HUES48 (cell line): Measurements from ENCODE around the gene PTAFR.

ENCODE experiments used
- H3K27ac ChIP-seq: one replicate; pipeline ENCODE4 v1.7.0; 2013; ENCODE audit warnings: low read depth, low read length, inconsistent platforms
- H3K27me3 ChIP-seq: 2 replicates; pipeline ENCODE4 v1.6.1; 2013; ENCODE audit warnings: mild to moderate bottlenecking, low read length; ENCODE audit not compliant: control insufficient read depth, insufficient read depth
- H3K36me3 ChIP-seq: 2 replicates; pipeline ENCODE4 v1.6.1; 2013; ENCODE audit warnings: low read length; ENCODE audit not compliant: control insufficient read depth, insufficient read depth
- H3K4me1 ChIP-seq: 2 replicates; pipeline ENCODE4 v1.6.1; 2013; ENCODE audit warnings: mild to moderate bottlenecking, low read length; ENCODE audit not compliant: control insufficient read depth, insufficient read depth
- H3K4me3 ChIP-seq: 2 replicates; pipeline ENCODE4 v1.5.1; 2013; ENCODE audit warnings: mild to moderate bottlenecking, low read depth, low read length
- H3K9ac ChIP-seq: 2 replicates; pipeline ENCODE4 v1.6.1; 2013; ENCODE audit warnings: mild to moderate bottlenecking, low read depth, low read length, moderate library complexity
- H3K9me3 ChIP-seq: 2 replicates; pipeline ENCODE4 v1.6.1; 2013; ENCODE audit warnings: low read length; ENCODE audit not compliant: control insufficient read depth, insufficient read depth

Gene PTAFR

DNA sequence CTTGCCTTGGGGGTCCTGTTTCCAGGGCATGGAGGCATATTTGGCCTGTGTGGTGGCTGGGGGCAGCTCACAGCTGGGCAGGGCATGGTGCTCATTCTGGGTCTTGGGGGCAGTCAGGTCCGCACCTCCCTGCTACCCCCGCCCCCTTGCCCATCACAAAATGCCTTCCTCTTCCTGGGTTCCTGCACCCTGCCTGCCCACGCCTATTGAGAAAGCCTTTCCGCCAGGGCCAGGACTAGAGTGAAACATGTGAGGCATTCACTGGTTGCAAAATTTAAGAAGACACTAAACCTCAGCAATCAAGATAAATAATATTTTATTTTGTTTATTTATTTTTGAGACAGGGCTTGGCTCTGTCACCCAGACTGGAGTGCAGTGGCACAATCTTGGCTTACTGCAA, 19.7 kb downstream of the PTAFR start:
- Histone ChIP-seq H3K27me3 (no peaks in the 10 kb centered on the region), H3K9ac (no peak overlapping the region), H3K4me3 (no peak overlapping the region), H3K36me3 (no peaks in the 10 kb centered on the region), H3K4me1 (no peaks in the 10 kb centered on the region), H3K27ac (no peak overlapping the region), H3K9me3 (no peaks in the 10 kb centered on the region)

DNA sequence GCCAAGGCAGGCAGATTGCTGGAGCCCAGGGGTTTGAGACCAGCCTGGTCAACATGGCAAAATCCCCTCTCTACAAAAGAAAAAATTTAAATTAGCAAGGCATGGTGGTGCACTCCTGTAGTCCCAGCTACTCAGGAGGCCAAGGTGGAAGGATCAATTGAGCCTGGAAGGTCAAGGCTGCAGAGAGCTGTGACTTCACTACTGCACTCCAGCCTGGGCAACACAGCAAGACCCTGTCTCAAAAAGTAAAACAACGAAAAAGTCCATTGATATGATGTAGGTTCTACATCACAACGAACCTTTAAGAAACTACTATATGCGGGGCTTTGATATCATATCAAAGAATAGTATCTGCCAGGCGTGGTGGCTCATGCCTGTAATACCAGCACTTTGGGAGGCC, 20.9 kb downstream of the PTAFR start:
- Histone ChIP-seq H3K36me3 (no peaks in the 10 kb centered on the region), H3K9me3 (no peaks in the 10 kb centered on the region), H3K27me3 (no peaks in the 10 kb centered on the region), H3K4me3 (no peak overlapping the region), H3K9ac (no peak overlapping the region), H3K27ac (no peak overlapping the region), H3K4me1 (no peaks in the 10 kb centered on the region)

GRCh38 chr1:28154078-28154594, 22.4 kb downstream of the PTAFR start:
- no peak overlapping the region for H3K4me3 ChIP-seq
- H3K27me3 ChIP-seq: no peaks in the 10 kb centered on the region
- no peak overlapping the region for H3K27ac ChIP-seq
- no peaks in the 10 kb centered on the region for H3K9me3 ChIP-seq
- no peaks in the 10 kb centered on the region for H3K36me3 ChIP-seq
- H3K9ac ChIP-seq: no peak overlapping the region
- no peaks in the 10 kb centered on the region for H3K4me1 ChIP-seq

GRCh38 chr1:28150125-28150780, 26.2 kb downstream of the PTAFR start:
- Histone ChIP-seq H3K27me3 (no peaks in the 10 kb centered on the region), H3K4me1 (peaks cover 14% of the 10 kb centered on the region), H3K27ac (no peak overlapping the region), H3K36me3 (no peaks in the 10 kb centered on the region), H3K4me3 (no peak overlapping the region), H3K9me3 (no peaks in the 10 kb centered on the region), H3K9ac (no peak overlapping the region)

- H3K36me3 ChIP-seq: no peaks in the 10 kb centered on the region
- peaks cover 14% of the 10 kb centered on the region for H3K4me1 ChIP-seq
- H3K9ac ChIP-seq: no peak overlapping the region
- no peak overlapping the region for H3K27ac ChIP-seq
- no peaks in the 10 kb centered on the region for H3K9me3 ChIP-seq
- H3K4me3 ChIP-seq: no peak overlapping the region
- H3K27me3 ChIP-seq: no peaks in the 10 kb centered on the region
Measured at GRCh38 chr1:28148880-28149195, 27.7 kb downstream of the PTAFR start.

DNA sequence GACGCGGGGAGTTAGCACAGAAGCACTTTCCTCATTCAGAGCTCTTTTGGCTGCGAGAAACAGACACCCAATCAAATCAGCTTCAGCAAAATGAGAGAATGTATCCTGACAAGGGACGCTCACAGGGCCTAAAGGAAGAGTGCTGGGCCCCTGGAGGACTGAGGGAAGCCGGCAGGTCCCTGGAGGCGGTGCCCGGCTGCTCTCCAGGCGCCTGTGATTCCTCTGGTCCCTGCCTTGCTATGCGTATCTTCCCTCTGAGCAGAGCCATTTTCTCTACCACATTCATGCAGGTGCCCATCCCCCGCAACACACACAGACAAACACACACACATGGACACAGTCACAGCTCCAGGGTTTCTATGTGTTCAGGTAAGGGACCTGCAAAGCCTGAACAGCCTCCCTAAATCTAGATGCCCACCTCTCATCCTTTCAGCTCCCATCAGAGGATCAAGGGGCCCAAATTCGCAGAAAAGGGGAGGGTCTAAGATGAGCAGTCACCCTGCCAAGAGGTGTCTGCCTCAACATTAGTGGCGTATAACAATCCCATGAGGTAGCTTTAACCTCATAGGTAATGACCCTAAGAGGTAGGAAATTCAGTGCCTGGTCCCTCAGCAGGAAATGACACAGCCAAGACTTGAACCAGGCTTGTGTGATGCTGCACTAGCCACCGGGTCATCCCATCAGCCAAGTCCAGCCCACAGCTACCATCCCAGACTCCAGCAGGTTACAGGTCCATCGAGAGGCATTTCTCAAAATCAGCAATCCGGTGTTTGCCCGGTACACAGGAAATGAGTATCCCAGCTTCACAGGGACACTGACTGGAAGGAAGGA, 29.0 kb downstream of the PTAFR start:
- no peaks in the 10 kb centered on the region for H3K36me3 ChIP-seq
- no peak overlapping the region for H3K27ac ChIP-seq
- H3K4me1 ChIP-seq: peaks cover 14% of the 10 kb centered on the region
- no peak overlapping the region for H3K4me3 ChIP-seq
- no peaks in the 10 kb centered on the region for H3K27me3 ChIP-seq
- H3K9me3 ChIP-seq: no peaks in the 10 kb centered on the region
- H3K9ac ChIP-seq: no peak overlapping the region

DNA sequence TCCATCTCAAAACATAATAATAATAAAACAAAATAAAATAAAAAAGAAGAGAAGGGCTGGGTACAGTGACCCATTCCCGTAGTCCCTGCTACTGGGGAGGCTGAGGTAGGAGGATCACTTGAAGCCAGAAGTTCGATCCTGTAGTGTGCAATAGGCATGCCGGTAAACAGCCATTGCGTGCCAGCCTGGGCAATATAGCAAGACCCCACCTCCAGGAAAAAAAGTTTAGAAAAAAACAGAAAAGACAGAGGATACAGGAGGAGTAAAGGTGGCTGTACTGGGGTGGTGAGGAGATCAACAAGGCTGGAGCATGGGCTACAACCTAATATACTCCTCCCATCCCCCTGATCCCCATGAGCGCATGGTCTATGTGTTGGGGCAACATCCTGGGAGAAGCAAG, 30.8 kb downstream of the PTAFR start:
- Histone ChIP-seq H3K27me3 (no peaks in the 10 kb centered on the region), H3K9me3 (no peaks in the 10 kb centered on the region), H3K4me1 (peaks cover 14% of the 10 kb centered on the region), H3K4me3 (no peak overlapping the region), H3K36me3 (no peaks in the 10 kb centered on the region), H3K9ac (no peak overlapping the region), H3K27ac (no peak overlapping the region)

- H3K4me3 ChIP-seq: no peak overlapping the region
- H3K27ac ChIP-seq: no peak overlapping the region
- H3K4me1 ChIP-seq: peaks cover 14% of the 10 kb centered on the region
- no peak overlapping the region for H3K9ac ChIP-seq
- no peaks in the 10 kb centered on the region for H3K36me3 ChIP-seq
- no peaks in the 10 kb centered on the region for H3K9me3 ChIP-seq
- H3K27me3 ChIP-seq: no peaks in the 10 kb centered on the region
Measured at GRCh38 chr1:28144203-28145135, 32.0 kb downstream of the PTAFR start.

DNA sequence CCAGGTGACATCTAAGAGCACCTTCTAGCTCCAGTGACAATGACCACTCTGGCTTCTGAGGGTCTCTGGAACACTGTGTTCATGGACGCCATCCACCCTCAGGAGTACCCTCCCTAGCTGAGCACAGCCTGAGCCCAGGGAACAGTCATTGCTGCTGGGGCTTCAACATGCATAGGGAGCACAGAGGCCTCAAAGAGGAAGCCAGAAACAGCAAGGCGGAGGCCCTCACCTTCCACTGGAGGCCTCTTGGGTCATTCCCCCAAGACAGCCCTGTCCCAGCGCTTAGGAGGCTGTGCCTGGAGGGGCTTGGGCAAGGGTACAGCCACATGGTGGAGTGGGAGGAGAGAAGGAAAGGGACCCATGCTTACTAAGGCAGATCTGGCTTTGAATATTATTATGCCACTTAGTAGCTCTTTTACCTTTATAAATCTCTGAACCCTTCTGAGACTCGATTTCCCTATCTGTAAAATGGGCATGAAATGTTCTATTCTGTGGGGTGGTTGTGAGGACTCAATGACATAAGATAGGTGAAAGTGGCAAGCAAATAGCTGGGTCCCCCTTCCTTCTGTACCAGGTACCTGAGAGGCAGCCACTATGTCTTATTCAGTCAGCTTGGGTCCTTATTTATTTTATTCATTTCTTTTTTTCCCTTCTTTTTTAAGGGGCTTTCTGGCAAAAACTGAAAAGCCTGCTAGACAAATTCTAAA, 32.8 kb downstream of the PTAFR start:
- Histone ChIP-seq H3K9ac (no peak overlapping the region), H3K27me3 (no peaks in the 10 kb centered on the region), H3K27ac (no peak overlapping the region), H3K9me3 (no peaks in the 10 kb centered on the region), H3K4me1 (peaks cover 14% of the 10 kb centered on the region), H3K36me3 (no peaks in the 10 kb centered on the region), H3K4me3 (no peak overlapping the region)

DNA sequence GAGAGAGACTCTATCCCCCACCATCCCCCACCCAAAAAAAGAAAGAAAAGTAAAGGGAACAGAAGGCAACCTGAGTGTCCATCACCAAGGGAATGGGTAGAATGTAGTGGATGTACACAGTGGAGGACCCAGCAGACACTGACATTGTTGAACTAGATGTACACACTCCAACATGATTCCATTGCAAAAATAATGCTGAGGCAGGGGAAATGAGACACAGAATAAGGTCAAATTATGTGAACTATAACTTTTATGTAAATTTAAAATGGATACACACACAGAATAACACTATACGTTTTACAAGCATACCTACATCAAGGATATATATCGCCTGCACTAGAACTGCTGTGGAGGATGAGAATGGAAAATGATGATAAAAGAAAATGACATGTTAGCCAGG, 34.8 kb downstream of the PTAFR start:
- H3K27me3 ChIP-seq: no peaks in the 10 kb centered on the region
- H3K4me1 ChIP-seq: no peaks in the 10 kb centered on the region
- H3K9me3 ChIP-seq: no peaks in the 10 kb centered on the region
- H3K36me3 ChIP-seq: no peaks in the 10 kb centered on the region
- no peak overlapping the region for H3K4me3 ChIP-seq
- H3K27ac ChIP-seq: no peak overlapping the region
- H3K9ac ChIP-seq: no peak overlapping the region
